ENCODE measurements around the gene DUS1L.

DNA sequence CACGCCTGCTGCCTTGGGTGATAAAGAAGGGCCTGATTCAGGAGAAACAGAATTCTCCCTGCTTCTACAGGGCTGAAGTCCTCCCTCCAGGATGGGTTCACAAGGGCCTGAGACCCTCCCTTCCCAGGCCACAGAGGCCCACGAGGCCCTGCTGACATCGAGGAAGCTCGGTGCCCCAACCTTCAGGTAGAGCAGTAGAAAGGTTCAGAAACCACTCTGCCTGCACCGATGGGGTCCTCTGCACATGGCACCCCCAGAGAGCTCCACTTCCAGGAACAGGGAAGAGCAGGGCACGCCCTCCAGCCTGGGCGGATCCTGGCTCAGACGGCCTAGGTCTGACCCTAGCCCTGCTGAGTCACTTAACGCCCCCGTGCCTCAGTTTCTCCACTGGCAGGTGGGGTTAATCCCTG, 43.7 kb downstream of the DUS1L start:
- TF ChIP-seq, protein P1, sequence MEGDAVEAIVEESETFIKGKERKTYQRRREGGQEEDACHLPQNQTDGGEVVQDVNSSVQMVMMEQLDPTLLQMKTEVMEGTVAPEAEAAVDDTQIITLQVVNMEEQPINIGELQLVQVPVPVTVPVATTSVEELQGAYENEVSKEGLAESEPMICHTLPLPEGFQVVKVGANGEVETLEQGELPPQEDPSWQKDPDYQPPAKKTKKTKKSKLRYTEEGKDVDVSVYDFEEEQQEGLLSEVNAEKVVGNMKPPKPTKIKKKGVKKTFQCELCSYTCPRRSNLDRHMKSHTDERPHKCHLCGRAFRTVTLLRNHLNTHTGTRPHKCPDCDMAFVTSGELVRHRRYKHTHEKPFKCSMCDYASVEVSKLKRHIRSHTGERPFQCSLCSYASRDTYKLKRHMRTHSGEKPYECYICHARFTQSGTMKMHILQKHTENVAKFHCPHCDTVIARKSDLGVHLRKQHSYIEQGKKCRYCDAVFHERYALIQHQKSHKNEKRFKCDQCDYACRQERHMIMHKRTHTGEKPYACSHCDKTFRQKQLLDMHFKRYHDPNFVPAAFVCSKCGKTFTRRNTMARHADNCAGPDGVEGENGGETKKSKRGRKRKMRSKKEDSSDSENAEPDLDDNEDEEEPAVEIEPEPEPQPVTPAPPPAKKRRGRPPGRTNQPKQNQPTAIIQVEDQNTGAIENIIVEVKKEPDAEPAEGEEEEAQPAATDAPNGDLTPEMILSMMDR (IDR thresholded peaks at IDR 0.05; ENCODE audit: low read depth, low read length): no peak
- TF ChIP-seq EZH2phosphoT487 (IDR thresholded peaks at IDR 0.05; ENCODE audit: low read depth): no peak
